Measurements from ENCODE around the gene CCDC178.

DNA sequence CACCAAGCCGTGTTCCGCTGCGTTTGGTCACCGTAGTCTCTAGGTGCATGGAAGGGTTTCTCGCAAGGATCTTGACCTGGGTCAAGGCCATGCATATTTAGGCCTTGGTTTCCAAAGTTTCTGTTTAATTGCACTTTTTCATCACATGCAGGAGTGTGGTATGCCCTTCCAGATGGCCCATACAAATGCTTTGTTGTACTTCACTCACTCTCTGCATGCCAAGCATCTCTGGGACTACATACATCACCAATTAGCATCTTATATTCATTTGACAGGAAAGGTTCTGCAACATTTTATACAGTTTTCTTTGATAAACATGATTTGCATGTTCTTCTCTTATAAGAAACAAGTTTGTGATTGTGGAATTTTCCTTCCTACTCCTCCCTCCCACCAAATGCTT is 534.9 kb downstream of the CCDC178 start:
- TF ChIP-seq, protein P1, sequence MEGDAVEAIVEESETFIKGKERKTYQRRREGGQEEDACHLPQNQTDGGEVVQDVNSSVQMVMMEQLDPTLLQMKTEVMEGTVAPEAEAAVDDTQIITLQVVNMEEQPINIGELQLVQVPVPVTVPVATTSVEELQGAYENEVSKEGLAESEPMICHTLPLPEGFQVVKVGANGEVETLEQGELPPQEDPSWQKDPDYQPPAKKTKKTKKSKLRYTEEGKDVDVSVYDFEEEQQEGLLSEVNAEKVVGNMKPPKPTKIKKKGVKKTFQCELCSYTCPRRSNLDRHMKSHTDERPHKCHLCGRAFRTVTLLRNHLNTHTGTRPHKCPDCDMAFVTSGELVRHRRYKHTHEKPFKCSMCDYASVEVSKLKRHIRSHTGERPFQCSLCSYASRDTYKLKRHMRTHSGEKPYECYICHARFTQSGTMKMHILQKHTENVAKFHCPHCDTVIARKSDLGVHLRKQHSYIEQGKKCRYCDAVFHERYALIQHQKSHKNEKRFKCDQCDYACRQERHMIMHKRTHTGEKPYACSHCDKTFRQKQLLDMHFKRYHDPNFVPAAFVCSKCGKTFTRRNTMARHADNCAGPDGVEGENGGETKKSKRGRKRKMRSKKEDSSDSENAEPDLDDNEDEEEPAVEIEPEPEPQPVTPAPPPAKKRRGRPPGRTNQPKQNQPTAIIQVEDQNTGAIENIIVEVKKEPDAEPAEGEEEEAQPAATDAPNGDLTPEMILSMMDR (conservative IDR thresholded peaks at IDR 0.05; ENCODE audit: low read depth, low read length): no peak
- TF ChIP-seq SMC3 (IDR thresholded peaks at IDR 0.05; ENCODE audit: low read depth, low read length): no peak
